ENCODE data around the gene RIPK4.
"Not testable (repeated sequence)": the region's sequence is repeated elsewhere in the genome, so short reads cannot be mapped to it uniquely, and the experiment has no call there.

RIPK4 gene

DNA sequence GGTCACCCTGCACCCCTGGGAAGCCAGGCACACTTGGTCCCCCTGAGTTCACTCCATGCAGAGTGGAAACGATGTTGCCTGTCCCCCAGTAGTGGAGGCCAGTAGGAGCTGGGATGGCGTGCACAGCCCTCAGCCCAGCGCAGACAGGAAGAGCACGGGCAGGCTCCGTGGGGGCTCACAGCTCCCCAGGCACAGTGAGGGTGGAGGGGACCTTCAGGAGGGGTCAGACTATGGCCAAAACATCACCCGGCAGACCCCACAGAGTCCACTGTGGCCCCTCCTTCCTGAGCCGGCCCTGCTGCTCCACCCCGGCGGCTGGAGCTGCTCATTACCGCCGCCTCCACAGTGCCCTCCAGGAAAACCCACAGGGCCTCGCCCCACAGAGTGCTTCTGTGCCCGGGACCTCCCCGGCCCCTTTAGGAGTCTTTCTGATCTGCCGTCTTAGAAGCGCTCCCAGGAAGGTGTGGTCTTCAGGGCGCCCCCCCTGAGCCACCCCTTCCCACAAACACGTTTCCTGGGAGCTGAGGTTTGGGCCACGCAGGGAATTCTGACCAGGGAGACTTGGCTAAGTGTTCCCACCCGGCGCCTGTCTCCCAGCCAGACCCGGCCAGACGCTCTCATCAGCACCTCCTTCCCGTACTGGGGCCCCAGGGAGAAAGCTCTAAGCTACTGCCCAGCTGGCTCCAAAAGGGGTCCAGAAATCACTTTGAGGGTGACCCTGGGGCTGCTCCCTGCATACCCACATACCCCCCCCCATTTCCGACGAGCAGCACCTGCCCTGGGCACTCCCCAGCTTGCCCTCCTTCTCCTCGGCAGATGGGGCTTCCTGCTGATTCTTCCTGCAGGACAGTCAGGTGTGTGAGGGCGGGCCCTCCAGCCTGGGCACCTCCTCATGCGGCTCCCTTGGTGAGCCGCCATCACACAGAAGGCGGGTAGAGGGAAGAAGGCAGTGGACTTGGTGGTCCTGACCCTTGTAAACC, 38.8 kb downstream of the RIPK4 start:
- Histone ChIP-seq H3K36me3 (no peaks in the 10 kb centered on the region), H3K27me3 (ENCODE audit: insufficient read depth, low read depth, severe bottlenecking) (no peaks in the 10 kb centered on the region), H3K4me3 (ENCODE audit: low read depth, low read length) (no peak overlapping the region), H3K27ac (no peak overlapping the region), H3K9me3 (ENCODE audit: severe bottlenecking) (peaks cover 16% of the 10 kb centered on the region)
- TF ChIP-seq, protein P1, sequence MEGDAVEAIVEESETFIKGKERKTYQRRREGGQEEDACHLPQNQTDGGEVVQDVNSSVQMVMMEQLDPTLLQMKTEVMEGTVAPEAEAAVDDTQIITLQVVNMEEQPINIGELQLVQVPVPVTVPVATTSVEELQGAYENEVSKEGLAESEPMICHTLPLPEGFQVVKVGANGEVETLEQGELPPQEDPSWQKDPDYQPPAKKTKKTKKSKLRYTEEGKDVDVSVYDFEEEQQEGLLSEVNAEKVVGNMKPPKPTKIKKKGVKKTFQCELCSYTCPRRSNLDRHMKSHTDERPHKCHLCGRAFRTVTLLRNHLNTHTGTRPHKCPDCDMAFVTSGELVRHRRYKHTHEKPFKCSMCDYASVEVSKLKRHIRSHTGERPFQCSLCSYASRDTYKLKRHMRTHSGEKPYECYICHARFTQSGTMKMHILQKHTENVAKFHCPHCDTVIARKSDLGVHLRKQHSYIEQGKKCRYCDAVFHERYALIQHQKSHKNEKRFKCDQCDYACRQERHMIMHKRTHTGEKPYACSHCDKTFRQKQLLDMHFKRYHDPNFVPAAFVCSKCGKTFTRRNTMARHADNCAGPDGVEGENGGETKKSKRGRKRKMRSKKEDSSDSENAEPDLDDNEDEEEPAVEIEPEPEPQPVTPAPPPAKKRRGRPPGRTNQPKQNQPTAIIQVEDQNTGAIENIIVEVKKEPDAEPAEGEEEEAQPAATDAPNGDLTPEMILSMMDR (IDR thresholded peaks at IDR 0.05; ENCODE audit: low read depth, low read length) = no peak
- no peak for DNase-seq

DNA sequence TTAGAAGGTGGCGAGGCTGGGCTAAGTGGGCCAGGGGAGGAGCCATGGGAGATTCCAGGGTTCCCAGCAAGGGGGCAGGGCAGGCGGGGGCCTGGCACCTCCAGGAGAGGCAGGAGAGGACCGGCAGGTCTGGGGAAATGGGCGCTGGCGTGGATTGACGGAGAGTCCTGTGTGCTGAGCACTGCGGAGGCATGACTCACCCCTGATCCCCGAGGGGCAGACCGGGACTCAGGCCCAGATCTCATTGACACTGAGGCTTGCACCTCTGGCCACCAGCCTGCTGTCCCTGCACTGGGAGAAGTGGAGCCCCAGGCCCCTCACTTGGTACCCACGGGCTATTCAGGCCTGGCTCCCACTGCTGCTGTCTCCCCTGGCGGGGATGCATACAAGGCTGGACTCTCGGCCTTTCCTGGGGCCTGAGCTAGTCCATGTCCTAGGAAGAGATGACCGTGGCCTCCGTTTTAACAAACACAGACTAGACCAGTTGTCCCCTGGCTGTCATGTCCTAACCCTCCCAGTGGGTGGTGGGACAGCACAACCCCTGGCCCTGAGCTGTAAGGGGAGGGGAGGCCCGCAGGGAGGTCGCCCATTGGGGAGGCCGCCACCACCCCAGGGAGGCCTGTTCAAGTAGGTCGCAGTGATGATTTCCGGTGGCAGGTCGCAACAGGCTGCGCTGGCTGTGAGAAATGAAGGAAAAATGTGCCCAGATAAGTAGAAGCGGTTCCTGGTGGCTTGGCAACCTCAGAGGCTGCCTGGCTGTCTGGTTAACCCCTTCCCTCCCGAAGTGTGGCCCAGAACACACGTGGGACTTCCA, 39.7 kb downstream of the RIPK4 start:
- Histone ChIP-seq H3K4me3 (ENCODE audit: low read depth, low read length) (no peak overlapping the region), H3K36me3 (no peaks in the 10 kb centered on the region), H3K27me3 (ENCODE audit: insufficient read depth, low read depth, severe bottlenecking) (no peaks in the 10 kb centered on the region), H3K27ac (no peak overlapping the region), H3K9me3 (ENCODE audit: severe bottlenecking) (peaks cover 9% of the 10 kb centered on the region)
- DNase-seq = no peak
- TF ChIP-seq, protein P1 (IDR thresholded peaks at IDR 0.05; ENCODE audit: low read depth, low read length) = no peak

DNA sequence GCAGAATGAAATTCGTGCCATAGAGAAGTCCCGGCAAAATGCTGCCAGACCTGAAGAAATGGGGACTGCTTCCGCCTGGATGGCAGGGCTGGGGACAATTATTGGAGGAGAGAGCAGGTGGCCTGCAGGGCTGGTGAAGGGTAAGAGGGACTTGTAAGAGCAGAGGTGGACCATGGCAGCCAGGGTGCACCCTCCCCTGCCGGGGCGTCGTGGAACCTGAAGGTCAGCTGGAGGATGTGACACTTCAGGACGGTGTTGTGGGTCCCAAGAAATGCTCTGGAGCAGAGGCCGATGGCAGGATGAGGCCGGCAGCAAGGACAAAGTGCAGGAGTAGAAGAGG, 40.3 kb downstream of the RIPK4 start:
- H3K27ac ChIP-seq = no peak overlapping the region

DNA sequence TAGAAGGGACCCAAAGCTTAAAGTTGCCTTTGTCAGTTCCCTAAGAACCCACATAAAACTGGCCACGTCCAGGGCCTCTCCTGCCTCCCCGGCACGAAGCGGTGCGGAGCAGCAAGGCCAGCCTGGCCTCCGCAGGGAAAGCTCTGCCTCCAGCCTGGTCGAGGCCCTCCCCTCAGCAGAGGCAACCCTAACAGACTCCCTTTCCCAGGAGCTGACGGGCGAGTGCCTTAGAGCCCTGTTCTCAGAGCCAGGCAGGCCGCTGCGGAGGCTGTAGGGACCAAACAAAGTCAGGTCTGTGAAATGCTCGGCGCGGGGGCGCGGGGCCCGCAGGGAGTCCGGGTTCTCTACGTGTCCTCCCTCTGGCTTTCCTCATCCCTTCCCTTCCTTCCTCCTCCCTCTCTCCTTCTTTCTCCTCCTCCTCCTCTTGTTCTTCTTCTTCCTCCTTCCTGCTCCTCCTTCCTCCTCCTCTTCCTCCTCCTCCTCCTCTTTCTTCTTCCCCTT, 40.7 kb downstream of the RIPK4 start:
- TF ChIP-seq, protein P1 (IDR thresholded peaks at IDR 0.05; ENCODE audit: low read depth, low read length) = no peak
- H3K36me3 ChIP-seq = no peaks in the 10 kb centered on the region
- H3K27me3 ChIP-seq (ENCODE audit: insufficient read depth, low read depth, severe bottlenecking) = no peaks in the 10 kb centered on the region
- no peak for DNase-seq
- H3K4me3 ChIP-seq (ENCODE audit: low read depth, low read length) = no peak overlapping the region
- no peak overlapping the region for H3K27ac ChIP-seq
- H3K9me3 ChIP-seq (ENCODE audit: severe bottlenecking) = peaks cover under 1% of the 10 kb centered on the region

More for the DNA sequence above, 40.3 kb downstream of the RIPK4 start:
- H3K36me3 ChIP-seq = no peaks in the 10 kb centered on the region
- H3K9me3 ChIP-seq (ENCODE audit: severe bottlenecking) = peaks cover 4% of the 10 kb centered on the region
- no peaks in the 10 kb centered on the region for H3K27me3 ChIP-seq (ENCODE audit: insufficient read depth, low read depth, severe bottlenecking)
- no peak for DNase-seq
- TF ChIP-seq, protein P1 (IDR thresholded peaks at IDR 0.05; ENCODE audit: low read depth, low read length) = no peak
- H3K4me3 ChIP-seq (ENCODE audit: low read depth, low read length) = no peak overlapping the region

DNA sequence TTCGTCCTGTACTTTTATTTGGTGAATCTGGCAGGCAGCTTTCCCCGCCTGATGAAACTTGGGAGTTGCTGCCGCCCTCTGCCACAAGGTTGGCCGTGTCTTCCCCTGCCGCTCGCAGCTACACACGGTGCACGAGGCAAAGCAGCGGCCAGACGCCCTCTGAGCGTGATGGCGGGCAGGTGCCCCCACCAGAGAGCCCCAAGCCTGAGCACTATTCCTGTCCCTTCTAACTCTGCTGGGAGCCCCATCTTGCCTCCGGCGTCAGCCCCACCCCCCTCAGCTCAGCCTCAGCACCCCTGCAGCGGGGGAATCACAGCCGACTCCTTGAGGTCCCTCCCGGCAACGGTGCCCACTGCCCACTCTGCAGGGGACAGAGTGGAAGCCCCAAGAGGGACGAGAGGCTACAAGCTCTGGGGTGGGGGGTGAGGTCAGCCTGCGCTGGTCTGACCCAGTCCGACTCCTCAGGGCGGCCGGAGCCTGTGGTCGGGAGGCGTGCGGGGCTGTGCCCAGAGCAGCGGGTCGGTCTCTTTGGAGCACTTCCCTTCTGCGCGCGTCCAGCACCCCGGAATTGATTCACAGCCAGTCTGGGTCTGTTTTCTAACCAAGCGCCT, 41.3 kb downstream of the RIPK4 start:
- H3K36me3 ChIP-seq = no peaks in the 10 kb centered on the region
- DNase-seq = no peak
- H3K9me3 ChIP-seq (ENCODE audit: severe bottlenecking) = no peaks in the 10 kb centered on the region
- TF ChIP-seq, protein P1 (IDR thresholded peaks at IDR 0.05; ENCODE audit: low read depth, low read length) = no peak
- no peak overlapping the region for H3K27ac ChIP-seq
- no peaks in the 10 kb centered on the region for H3K27me3 ChIP-seq (ENCODE audit: insufficient read depth, low read depth, severe bottlenecking)
- H3K4me3 ChIP-seq (ENCODE audit: low read depth, low read length) = no peak overlapping the region

DNA sequence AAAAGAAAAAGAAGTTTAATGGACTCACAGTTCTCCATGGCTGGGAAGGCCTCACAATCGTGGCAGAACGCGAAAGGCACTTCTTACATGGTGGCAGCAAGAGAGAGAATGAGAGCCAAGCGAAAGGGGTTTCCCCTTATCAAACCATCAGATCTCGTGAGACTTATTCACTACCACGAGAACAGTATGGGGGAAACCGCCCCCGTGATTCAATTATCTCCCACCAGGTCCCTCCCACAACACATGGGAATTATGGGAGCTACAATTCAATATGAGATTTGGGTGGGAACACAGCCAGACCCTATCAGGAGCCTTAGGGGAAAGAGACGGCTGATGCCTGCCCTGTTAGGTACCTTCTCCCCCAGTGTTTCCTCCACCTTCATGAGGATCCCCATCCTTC, 43.0 kb downstream of the RIPK4 start:
- H3K27me3 ChIP-seq (ENCODE audit: insufficient read depth, low read depth, severe bottlenecking); H3K36me3 ChIP-seq; H3K27ac ChIP-seq; H3K4me3 ChIP-seq (ENCODE audit: low read depth, low read length); H3K9me3 ChIP-seq (ENCODE audit: severe bottlenecking); DNase-seq: not testable (repeated sequence)
